Esophagus (tissue), 2 donors: ENCODE data around the gene JAM3. TPM values are rescaled to one million over a fixed set of nuclear protein-coding genes. Genes with fewer than 3 reads are reported as not detected.
"Not testable (repeated sequence)": the region's sequence is repeated elsewhere in the genome, so short reads cannot be mapped to it uniquely, and the experiment has no call there.

Experiments
- H3K27ac ChIP-seq, 2 donors: one replicate each; pipeline ENCODE4 v1.5.1; 2013; ENCODE audit warnings: low read depth in 2 of 2, mild to moderate bottlenecking in 2 of 2, inconsistent platforms in 1 of 2, low read length in 1 of 2, moderate library complexity in 1 of 2
- H3K27me3 ChIP-seq, 2 donors: one replicate each; pipeline ENCODE4 v1.6.1; 2013; ENCODE audit warnings: low read length in 2 of 2, control low read depth in 1 of 2, mild to moderate bottlenecking in 1 of 2; ENCODE audit not compliant: insufficient read depth in 2 of 2, control insufficient read depth in 1 of 2
- H3K36me3 ChIP-seq, 2 donors: one replicate each; pipeline ENCODE4 v1.6.1; 2013; ENCODE audit warnings: low read length in 1 of 2; ENCODE audit not compliant: control insufficient read depth in 2 of 2, insufficient read depth in 2 of 2
- H3K4me1 ChIP-seq, 2 donors: one replicate each; pipeline ENCODE4 v1.6.1; 2013; ENCODE audit warnings: low read length in 1 of 2; ENCODE audit not compliant: control insufficient read depth in 2 of 2, insufficient read depth in 2 of 2
- H3K4me3 ChIP-seq, 2 donors: one replicate each; pipeline ENCODE4 v1.5.1; 2013; ENCODE audit warnings: low read length in 2 of 2, mild to moderate bottlenecking in 2 of 2, low read depth in 1 of 2, moderate library complexity in 1 of 2
- H3K9me3 ChIP-seq, 2 donors: one replicate each; pipeline ENCODE4 v1.6.1; 2013; ENCODE audit warnings: mild to moderate bottlenecking in 2 of 2, low read depth in 1 of 2, low read length in 1 of 2, moderate library complexity in 1 of 2; ENCODE audit not compliant: control insufficient read depth in 2 of 2, insufficient read depth in 1 of 2
- WGBS, 2 donors: extraction: QIAGEN DNeasy Blood & Tissue Kit; methylation state at CpG; one replicate each; pipeline ENCODE4 v1.1.7; 2013; 5-methylcytosine and 5-hydroxymethylcytosine counted together
- polyA plus RNA-seq, 2 donors: library from polyadenylated mRNA; stranded (reverse); fragments of 200-250 nt; gene quantifications; one replicate each; pipeline ENCODE4 v1.2.3, GENCODE V29; 2013
- donor health status: healthy with polysubstance abuse.
- donor health status: Bipolar disorder and iron deficiency.

JAM3 gene
- polyA plus RNA-seq, 2 donors: 2.5 to 5.5 TPM

GRCh38 chr11:134188092-134188491 lies 119.2 kb downstream of the JAM3 start:
- 98 to 99% methylated on average over 8 of the region's 8 CpGs for WGBS, 2 donors
- H3K4me3 ChIP-seq, H3K36me3 ChIP-seq, H3K9me3 ChIP-seq, H3K27me3 ChIP-seq, H3K27ac ChIP-seq, H3K4me1 ChIP-seq: not testable (repeated sequence)

GRCh38 chr11:134196756-134197155 lies 127.9 kb downstream of the JAM3 start:
- Histone ChIP-seq H3K4me1 (no peaks in the 10 kb centered on the region), H3K27me3 (no peaks in the 10 kb centered on the region), H3K4me3 (no peak overlapping the region), H3K9me3 (no peaks in the 10 kb centered on the region), H3K27ac (no peak overlapping the region), H3K36me3 (peaks cover 3 to 5% of the 10 kb centered on the region in 2 donors)
- WGBS, 2 donors: 92 to 94% methylated on average over 4 of the region's 4 CpGs

GRCh38 chr11:134199531-134199930 lies 130.7 kb downstream of the JAM3 start:
- Histone ChIP-seq H3K36me3 (peaks cover 0 to 6% of the 10 kb centered on the region in 2 donors), H3K4me3 (no peak overlapping the region), H3K27ac (no peak overlapping the region), H3K27me3 (no peaks in the 10 kb centered on the region), H3K4me1 (no peaks in the 10 kb centered on the region), H3K9me3 (no peaks in the 10 kb centered on the region)
- whole genome bisulfite sequencing, 2 donors: 95 to 98% methylated on average over 9 of the region's 9 CpGs

GRCh38 chr11:134200688-134201087 lies 131.8 kb downstream of the JAM3 start:
- no peaks in the 10 kb centered on the region for H3K9me3 ChIP-seq
- 96 to 97% methylated on average over 6 of the region's 6 CpGs for WGBS, 2 donors

More at GRCh38 chr11:134200688-134201087, 131.8 kb downstream of the JAM3 start:
- no peak overlapping the region for H3K4me3 ChIP-seq
- H3K27ac ChIP-seq: no peak overlapping the region
- H3K27me3 ChIP-seq: no peaks in the 10 kb centered on the region
- H3K36me3 ChIP-seq: peaks cover 0 to 6% of the 10 kb centered on the region in 2 donors
- peaks cover 0 to under 1% of the 10 kb centered on the region in 2 donors for H3K4me1 ChIP-seq

Other genes starting within 250 kb of the JAM3 start
- under 1 TPM in 1 of 2 donors, not detected in 1; 0.08 TPM for gene SPATA19, start 223.6 kb upstream of the JAM3 start, polyA plus RNA-seq
- 1 to 10 TPM in 1 of 2 donors, under 1 TPM in 1; 0.93 to 5.5 TPM for gene IGSF9B, start 112.1 kb upstream of the JAM3 start, polyA plus RNA-seq
- 1 to 10 TPM; 4.7 to 8.9 TPM for gene NCAPD3, start 154.9 kb downstream of the JAM3 start, polyA plus RNA-seq
- gene VPS26B, start 155.6 kb downstream of the JAM3 start, polyA plus RNA-seq: 10 to 100 TPM; 13.0 to 17.7 TPM
- gene THYN1, start 184.3 kb downstream of the JAM3 start, polyA plus RNA-seq: 10 to 100 TPM; 22.0 to 26.8 TPM
- gene ACAD8, start 184.5 kb downstream of the JAM3 start, polyA plus RNA-seq: 10 to 100 TPM; 13.9 to 15.2 TPM
- gene GLB1L3, start 207.3 kb downstream of the JAM3 start, polyA plus RNA-seq: under 1 TPM; 0.04 to 0.08 TPM